HG03571 (cell line): ENCODE measurements around the gene EARS2.

ENCODE experiments used
- ATAC-seq: cut with Tn5 transposase; IDR thresholded peaks from one replicate; pipeline ENCODE4 v1.9.1; 2021; ENCODE audit not compliant: unreplicated experiment

Gene EARS2

GRCh38 chr16:23508589-23509440 is 48.3 kb downstream of the EARS2 start:
- ATAC-seq: no peak

DNA sequence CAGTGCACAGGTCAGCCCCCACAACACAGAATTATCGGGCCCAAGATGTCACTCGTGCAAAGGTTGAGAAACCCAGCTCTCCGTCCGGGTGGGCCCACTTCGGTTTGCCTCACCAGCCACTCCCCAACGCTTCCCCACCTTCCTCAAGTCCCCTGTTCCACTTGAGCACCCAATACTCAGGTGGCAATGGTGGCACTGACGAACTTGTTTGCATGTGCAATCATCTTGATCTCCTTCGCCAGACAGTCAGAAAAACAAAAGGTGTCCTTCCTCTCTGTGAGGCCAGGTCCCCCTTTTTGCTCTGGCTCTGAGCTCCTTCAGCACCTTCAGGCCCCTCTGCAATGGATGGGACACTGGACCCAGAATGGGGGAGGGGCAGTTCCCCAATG is 50.5 kb downstream of the EARS2 start:
- ATAC-seq: no peak

DNA sequence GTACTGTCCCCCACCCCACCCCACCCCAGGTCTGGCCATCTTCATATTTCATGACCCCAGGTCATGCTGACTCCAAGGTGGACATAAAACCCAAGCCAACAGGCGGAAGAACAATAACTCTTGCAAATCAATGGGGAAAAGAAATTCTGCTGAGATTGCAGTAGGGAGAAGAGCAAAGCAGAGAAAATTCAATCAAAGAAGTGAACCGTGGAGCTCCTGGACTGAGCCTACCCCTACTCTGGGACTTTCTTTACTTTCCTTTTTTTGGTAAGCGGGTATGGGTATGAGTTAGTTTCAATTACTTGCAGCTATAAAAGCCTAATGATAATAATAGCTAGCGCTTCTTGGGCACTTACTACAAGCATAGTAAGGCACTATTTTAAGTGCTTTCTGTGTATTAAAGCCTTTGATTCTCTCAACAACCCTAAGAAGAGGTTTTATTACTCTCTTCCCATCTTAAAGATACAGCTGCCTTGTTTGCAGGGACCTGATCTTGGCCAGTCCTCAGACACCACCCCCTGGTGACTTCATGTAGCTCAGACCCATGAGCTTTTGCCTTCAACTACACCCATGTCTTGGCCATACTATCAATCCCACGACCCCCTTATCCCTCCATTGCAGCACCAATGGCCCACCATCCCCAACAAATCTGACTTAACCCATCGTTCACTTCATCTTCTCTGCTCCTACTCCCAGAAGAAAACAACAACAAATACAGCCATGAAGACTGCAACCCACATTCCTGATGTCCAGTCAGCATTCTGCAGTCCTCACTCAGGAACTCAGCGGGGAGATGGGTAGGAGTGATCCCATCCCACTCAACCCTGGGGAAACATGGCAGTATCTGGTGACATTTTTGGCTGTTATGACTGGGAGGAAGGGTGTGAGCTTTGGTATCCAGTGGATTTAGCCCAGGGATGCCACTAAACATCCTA is 51.2 kb downstream of the EARS2 start:
- no peak for ATAC-seq

- ATAC-seq: no peak
Measured at GRCh38 chr16:23505180-23505665, 51.9 kb downstream of the EARS2 start.

DNA sequence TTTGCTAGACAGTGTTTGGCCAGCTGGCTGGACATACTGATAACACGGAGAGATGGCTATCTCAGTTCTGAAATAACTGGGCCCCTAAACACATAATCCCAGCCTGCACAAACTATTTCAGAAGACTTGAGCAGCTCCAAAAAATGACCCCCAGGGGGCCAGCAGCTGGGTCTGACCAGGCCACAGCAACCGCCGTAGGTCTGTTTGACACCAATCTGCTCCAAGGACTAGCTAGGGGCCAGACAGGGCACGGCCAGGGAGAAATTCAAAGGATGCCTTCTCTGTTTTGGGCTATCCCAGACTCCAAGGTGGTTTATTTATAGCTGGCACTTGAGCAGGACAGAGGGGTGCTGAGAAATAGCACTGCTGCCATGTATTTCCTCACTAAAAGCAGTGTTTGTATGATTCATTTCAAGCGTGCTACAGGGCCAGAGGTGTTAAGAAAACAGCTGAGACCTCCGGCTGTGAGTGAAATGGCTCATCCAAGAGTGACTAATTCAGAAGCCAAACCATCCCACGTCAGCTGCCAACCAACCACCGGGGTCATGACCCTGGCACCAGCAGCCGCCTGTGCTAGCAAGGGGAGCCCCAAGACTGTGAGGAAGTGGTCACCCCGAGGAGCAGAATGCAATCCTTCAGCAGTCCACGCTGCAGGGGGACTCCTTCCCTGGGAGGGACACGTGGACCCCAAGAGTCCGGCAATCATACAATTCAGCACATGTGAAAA is 52.5 kb downstream of the EARS2 start:
- ATAC-seq: peak; percentile 65

DNA sequence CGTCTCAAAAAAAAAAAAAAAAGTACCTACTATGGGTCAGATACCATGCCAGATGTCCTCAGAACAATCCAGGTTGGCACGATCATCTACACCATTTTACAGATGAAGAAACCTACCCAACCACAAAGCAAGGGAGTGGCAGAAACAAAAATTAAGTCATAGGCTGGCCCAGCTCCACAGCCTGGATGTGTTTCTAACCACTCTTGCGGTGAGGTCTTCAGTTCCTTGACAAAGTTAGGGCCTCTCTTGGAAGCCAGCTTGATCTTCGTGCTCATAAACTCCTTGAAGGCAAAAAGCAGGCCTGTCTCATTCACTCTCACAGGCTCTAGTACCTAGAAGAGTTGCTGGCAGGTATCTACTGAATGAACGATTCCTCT is 53.1 kb downstream of the EARS2 start:
- no peak for ATAC-seq

GRCh38 chr16:23502466-23502865 is 54.7 kb downstream of the EARS2 start:
- no peak for ATAC-seq

GRCh38 chr16:23501291-23501690 is 55.9 kb downstream of the EARS2 start:
- no peak for ATAC-seq

GRCh38 chr16:23500862-23501225 is 56.3 kb downstream of the EARS2 start:
- ATAC-seq: no peak

DNA sequence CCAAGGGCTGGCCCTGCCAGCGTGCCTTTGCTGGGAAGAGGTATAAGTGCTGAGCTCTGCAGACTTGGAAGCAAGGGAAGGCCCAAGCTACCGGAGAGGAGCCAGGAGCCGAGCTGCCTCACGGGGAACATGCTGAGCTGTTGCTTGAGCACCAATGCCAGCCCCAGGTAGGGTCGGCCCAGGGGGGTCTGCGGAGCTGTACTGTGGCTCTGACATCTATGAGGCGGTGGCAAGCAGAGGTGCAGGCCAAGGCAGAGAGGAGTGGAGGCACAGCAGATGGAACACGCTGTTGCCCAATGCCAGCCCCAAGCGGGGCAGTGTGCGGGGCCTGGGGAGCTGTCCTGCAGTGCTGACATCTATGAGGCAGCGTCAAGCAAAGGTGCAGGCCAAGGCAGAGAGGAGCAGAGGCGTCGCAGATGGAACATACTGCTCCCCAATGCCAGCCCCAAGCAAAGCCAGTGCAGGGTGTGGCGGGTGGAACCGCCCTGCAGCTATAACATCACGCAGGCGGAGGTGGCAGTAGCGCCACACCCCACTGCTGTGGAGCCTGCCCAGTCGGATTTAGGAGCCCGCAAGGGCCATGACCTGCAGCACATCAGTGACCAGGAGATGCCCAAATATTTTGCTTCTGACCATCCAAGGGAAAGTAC is 56.8 kb downstream of the EARS2 start:
- no peak for ATAC-seq

DNA sequence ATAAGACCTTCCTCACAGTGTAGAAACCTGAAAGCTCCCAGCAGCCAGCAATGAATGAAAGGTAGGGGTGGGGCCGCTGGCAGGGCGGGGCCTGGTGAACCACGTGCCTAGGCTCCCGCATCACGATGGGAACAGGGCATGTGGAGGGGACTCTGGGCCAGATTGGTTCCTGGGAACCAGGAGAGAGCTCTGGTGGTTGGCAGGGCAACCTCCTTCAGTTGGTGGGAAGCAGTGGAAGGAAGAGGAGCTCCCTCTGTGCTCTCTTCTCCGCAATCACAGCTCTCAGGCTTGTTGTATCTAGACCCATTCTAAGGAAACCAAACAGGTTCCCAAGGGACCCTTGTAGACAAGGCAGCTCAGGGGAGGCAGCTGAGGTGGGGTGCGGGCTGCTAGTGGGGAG is 57.3 kb downstream of the EARS2 start:
- no peak for ATAC-seq

DNA sequence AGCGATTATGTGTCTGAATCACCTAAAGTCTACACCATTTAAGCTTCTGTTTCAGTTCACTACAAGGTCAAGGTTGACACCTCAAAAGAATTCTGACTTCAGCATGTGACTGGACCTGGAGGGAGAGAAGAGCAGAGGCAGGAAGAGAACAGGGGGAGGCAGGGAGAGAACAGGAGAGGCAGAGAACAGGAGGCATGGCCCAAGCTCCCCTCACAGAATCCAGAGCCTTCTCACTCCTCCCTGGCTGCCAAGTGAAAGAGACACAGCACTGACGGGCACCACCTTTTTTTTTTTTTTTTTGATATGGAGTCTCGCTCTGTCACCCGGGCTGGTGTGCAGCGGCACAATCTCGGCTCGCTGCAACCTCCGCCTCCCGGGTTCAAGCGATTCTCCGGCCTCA is 58.3 kb downstream of the EARS2 start:
- ATAC-seq: no peak

GRCh38 chr16:23497543-23497868 is 59.6 kb downstream of the EARS2 start:
- no peak for ATAC-seq

- ATAC-seq: no peak
Measured at GRCh38 chr16:23496821-23497542, 60.2 kb downstream of the EARS2 start.

GRCh38 chr16:23495671-23496070 is 61.5 kb downstream of the EARS2 start:
- ATAC-seq: no peak

DNA sequence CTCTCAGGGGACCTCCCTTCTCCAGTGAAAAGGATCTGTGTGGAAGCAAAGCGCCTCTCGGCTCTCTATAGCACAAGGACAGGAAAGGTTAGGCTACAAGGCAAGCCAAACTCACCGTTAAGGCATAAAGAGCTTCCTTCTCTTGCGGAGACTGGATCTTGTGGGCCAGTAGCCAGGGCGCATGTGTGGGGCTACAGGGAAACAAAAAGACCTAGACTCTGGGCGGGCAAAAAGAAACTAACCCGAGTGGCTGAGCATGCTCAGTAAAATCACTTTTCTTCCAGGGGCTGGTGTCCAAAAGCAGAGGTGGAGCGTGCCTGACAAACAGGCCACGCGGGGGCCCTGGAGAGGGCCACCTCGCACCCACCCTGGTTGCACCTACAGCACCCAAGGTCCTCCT is 63.0 kb downstream of the EARS2 start:
- ATAC-seq: no peak

DNA sequence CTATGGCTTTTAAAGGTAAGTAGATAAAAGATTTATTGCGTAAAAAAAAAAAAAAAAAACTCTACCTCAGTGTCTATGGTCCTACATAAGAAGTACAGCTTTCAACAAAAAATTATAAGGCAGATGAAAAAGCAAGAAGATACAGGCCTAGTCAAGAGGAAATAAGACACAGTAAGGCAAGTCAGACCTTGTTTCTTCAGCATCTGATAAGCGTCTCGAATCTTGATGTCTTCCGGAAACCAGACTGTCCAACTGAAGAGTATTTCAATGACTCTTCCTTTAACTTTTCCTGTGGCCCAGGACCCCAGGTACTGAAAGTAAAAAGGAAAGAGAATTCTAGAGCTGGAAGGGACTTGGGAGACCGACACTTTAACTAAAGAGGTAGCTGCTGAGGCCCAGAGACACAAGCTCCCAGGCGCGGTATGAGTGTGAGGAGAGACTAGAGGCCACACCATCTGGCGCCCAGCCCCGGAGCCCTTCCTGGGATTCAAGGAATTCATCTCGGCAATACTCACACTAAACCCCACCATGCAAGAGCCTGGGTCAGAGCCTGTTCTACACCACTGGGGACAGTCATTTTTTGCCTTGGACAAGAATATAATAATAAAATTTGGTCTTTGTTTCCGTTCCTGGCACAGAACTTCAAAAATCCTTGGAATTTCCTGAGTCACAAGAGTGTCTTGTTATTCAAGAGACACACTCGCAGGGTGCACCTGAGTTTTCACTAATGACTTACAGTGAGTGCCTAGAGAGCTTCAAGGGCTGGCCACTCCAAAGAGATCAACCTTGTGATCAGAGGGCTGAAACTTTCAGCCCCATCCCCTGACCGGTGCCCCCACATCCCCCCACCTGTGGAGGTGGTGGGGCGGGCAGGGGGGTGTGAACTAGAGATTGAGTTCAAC is 65.4 kb downstream of the EARS2 start:
- no peak for ATAC-seq

GRCh38 chr16:23486480-23486879 is 70.7 kb downstream of the EARS2 start:
- ATAC-seq: no peak

- no peak for ATAC-seq
Measured at GRCh38 chr16:23485841-23486240, 71.3 kb downstream of the EARS2 start.
